ENCODE data around the gene VKORC1L1. TPM values are rescaled to one million over a fixed set of nuclear protein-coding genes. Genes with fewer than 3 reads are reported as not detected.
"Not testable (repeated sequence)": the region's sequence is repeated elsewhere in the genome, so short reads cannot be mapped to it uniquely, and the experiment has no call there.

VKORC1L1 gene
- total RNA-seq, 1 experiment from 2014 or later, result 23.6 TPM

DNA sequence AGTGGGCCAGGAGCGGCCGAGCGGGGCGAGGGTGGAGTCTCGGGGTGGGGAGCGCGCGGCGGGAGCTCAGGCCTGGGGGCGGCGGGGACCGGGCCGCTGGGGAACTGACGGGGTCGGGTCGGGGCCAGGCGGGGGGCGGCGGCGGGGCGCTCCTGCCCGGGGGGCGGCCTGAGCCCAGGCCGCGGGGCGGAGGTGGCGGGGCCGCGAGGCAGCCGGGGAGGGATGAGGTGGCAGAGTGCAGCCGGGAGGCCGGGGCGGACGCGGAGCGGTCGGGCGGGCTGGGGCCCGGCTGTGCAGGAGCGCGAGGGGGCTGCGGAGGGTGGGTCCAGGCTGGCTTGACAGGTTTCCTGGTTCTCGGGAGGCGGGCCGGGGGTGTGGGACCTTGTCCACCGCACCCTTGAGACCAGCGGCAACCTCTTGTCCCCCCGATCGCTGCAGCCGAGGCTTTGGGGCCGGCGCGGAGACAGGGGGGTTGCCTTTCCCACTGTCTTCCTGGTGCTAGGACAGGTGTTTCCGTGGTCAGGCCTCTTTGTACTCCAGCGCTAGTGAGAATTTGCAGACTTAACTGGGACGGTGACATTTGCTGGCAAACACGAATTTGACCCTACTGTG is 814 bp downstream of the VKORC1L1 start:
- Histone ChIP-seq H3K4me3 (ENCODE audit: low read length) (peak overlapping the region; percentile 97), H3K27ac (ENCODE audit: low read length) (peak overlapping the region; percentile 62), H3K4me2 (ENCODE audit: low read depth, low read length, poor library complexity, severe bottlenecking) (peak overlapping the region; percentile 68), H3K4me1 (ENCODE audit: low read length) (peaks cover 18% of the 10 kb centered on the region), H3K9ac (ENCODE audit: low read length) (peak overlapping the region; percentile 88), H3K79me2 (ENCODE audit: low read length) (peaks cover 44% of the 10 kb centered on the region)
- peak; percentile 61 for DNase-seq
- H3K27me3 ChIP-seq (ENCODE audit: low read length); H3K9me2 ChIP-seq (replicated peaks; ENCODE audit: insufficient read depth, low read length); H4K20me1 ChIP-seq (ENCODE audit: insufficient read depth, low read depth, low read length); H3K9me3 ChIP-seq (ENCODE audit: low read length); H2AFZ ChIP-seq (ENCODE audit: low read length); H3K36me3 ChIP-seq (ENCODE audit: insufficient read depth, low read length): not testable (repeated sequence)

DNA sequence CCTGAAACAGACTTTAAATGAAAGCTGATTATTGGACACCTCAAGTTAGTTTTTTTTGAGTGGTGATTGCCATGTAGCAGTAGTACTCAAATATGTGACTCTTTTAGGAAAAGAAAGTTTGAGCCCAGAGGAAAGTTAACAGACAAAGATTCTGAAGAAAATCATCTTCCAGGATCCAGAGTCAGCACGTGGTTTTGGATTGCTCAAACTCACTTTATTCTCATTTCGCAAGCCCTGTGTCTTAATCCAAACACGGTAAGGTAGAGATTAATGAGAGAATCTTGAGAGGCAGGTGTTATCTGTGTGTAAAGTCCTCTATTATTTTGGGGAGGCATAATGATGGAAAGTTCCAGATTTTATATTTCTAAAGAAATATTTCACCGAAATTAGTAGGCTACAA is 2.8 kb downstream of the VKORC1L1 start:
- H3K9me2 ChIP-seq (replicated peaks; ENCODE audit: insufficient read depth, low read length); H3K9me3 ChIP-seq (ENCODE audit: low read length); H2AFZ ChIP-seq (ENCODE audit: low read length); DNase-seq; H3K36me3 ChIP-seq (ENCODE audit: insufficient read depth, low read length); H3K4me3 ChIP-seq (ENCODE audit: low read length); H4K20me1 ChIP-seq (ENCODE audit: insufficient read depth, low read depth, low read length); H3K9ac ChIP-seq (ENCODE audit: low read length); H3K27me3 ChIP-seq (ENCODE audit: low read length); H3K4me2 ChIP-seq (ENCODE audit: low read depth, low read length, poor library complexity, severe bottlenecking); H3K27ac ChIP-seq (ENCODE audit: low read length): not testable (repeated sequence)
- Histone ChIP-seq H3K4me1 (ENCODE audit: low read length) (peaks cover 32% of the 10 kb centered on the region), H3K79me2 (ENCODE audit: low read length) (peaks cover 62% of the 10 kb centered on the region)

DNA sequence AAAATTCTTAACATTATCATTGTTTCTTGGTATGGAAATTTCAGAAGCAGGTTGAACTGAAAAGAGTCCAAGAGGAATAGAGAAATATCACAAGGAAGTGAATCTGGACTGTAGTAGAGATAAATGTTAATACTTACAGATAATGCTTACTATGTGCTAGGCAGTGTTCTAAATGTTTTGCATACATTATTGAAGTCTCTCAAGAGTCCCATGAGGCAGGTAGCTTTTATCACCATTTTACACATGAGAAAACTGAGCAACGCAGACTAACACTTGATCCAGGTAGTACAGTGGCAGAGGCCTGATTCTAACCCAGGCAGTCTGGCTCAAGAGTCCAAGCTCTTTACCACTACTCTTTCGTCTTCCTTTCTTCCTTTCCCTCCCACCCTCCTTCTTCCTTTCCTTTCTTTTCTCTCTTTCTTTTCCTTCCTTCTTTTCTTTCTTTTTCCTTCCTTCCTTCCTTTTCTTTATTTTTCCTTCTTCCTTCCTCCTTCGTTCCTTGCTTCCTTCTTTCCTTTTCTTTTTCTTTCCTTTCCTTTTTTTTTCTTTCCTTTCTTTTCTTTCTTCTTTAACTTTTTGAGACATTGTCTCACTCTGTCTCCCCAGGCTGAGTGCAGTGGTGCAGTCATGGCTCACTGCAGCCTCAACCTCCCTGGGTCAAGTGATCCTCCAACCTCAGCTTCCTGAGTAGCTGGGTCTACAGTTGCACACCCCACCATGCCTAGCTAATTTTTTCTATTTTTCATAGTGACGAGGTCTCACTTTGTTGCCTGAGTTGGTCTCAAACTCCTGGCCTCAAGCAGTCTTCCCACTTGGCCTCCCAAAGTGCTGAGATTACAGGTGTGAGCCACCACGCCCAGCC is 6.6 kb downstream of the VKORC1L1 start:
- Histone ChIP-seq H3K4me1 (ENCODE audit: low read length) (peaks cover 23% of the 10 kb centered on the region), H3K79me2 (ENCODE audit: low read length) (peaks cover 81% of the 10 kb centered on the region), H3K4me2 (ENCODE audit: low read depth, low read length, poor library complexity, severe bottlenecking) (peak overlapping the region; percentile 42), H3K27ac (ENCODE audit: low read length) (peak overlapping the region; percentile 53)
- not testable (repeated sequence) for H3K9me2 ChIP-seq (replicated peaks; ENCODE audit: insufficient read depth, low read length); H3K9me3 ChIP-seq (ENCODE audit: low read length); H2AFZ ChIP-seq (ENCODE audit: low read length); H3K27me3 ChIP-seq (ENCODE audit: low read length); H3K4me3 ChIP-seq (ENCODE audit: low read length); H3K36me3 ChIP-seq (ENCODE audit: insufficient read depth, low read length); DNase-seq; H4K20me1 ChIP-seq (ENCODE audit: insufficient read depth, low read depth, low read length); H3K9ac ChIP-seq (ENCODE audit: low read length)

DNA sequence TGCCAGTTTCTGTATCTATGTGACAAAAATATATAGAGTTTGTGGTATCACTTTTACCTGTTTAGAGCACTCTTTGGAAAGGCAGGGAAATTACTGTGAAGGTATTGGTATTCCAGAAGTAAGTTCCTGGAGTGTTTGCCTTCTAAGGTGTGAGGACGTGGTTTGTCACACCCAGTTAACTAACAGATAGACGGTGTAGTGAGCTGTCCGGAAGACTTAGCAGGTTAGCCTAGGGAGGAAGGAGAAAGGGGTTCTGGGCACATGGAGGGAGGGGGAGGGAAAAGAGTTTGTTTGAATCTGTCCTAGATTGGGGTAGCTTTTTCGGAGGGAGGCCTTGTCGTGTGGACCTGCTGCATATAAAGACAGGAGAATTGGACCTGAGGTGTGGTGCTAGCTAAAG is 7.4 kb downstream of the VKORC1L1 start:
- H3K79me2 ChIP-seq (ENCODE audit: low read length), result peaks cover 78% of the 10 kb centered on the region
- not testable (repeated sequence) for DNase-seq; H3K9ac ChIP-seq (ENCODE audit: low read length); H2AFZ ChIP-seq (ENCODE audit: low read length); H3K9me3 ChIP-seq (ENCODE audit: low read length); H3K4me3 ChIP-seq (ENCODE audit: low read length); H3K27me3 ChIP-seq (ENCODE audit: low read length); H3K9me2 ChIP-seq (replicated peaks; ENCODE audit: insufficient read depth, low read length); H4K20me1 ChIP-seq (ENCODE audit: insufficient read depth, low read depth, low read length); H3K36me3 ChIP-seq (ENCODE audit: insufficient read depth, low read length)
- H3K27ac ChIP-seq (ENCODE audit: low read length), result peak overlapping the region; percentile 53; the same call in 1 of the 2 replicates
- peak overlapping the region; percentile 42 for H3K4me2 ChIP-seq (ENCODE audit: low read depth, low read length, poor library complexity, severe bottlenecking)
- H3K4me1 ChIP-seq (ENCODE audit: low read length), result peaks cover 23% of the 10 kb centered on the region

DNA sequence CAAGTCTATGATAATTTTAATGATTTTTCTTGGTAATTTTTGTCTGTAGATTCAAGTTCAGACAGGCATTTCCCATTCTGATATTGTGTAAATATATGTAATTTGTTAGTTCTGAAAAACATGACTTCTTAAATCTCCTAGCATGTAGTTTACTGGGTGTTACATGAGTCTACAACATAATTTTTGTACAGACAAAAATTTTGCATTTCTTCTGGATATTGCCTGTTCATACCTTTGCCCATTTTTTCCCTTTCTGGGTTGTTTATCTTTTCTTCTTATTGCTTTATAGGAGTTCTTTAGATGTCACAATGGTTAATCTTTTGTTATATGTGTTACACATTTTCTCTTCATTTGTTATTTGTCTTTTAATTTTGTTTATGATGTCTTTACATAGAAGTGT is 12.1 kb downstream of the VKORC1L1 start:
- not testable (repeated sequence) for H3K36me3 ChIP-seq (ENCODE audit: insufficient read depth, low read length); H3K4me3 ChIP-seq (ENCODE audit: low read length); DNase-seq; H3K4me2 ChIP-seq (ENCODE audit: low read depth, low read length, poor library complexity, severe bottlenecking); H3K27ac ChIP-seq (ENCODE audit: low read length); H3K9ac ChIP-seq (ENCODE audit: low read length); H4K20me1 ChIP-seq (ENCODE audit: insufficient read depth, low read depth, low read length); H2AFZ ChIP-seq (ENCODE audit: low read length); H3K27me3 ChIP-seq (ENCODE audit: low read length); H3K9me3 ChIP-seq (ENCODE audit: low read length); H3K4me1 ChIP-seq (ENCODE audit: low read length); H3K9me2 ChIP-seq (replicated peaks; ENCODE audit: insufficient read depth, low read length)
- H3K79me2 ChIP-seq (ENCODE audit: low read length), result peaks cover 79% of the 10 kb centered on the region

DNA sequence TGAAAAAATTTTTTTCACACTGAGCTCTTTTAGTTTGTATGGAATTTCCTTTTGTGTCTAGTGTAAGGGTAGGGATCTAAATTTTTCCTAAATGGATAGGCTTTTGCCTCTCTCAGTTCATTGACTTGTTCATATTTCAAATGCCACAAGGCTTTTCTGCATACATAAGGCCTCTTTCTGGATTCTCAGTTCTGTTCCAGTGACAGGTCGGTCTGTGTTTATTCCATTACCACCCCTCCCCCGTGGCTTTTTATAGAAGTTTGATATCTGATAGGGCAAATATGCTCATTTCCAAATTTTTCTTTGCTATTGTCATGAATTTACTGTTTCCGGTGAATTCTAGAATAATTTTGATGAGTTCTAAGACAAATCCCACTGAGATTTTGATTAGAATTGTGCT is 12.7 kb downstream of the VKORC1L1 start:
- not testable (repeated sequence) for H3K4me3 ChIP-seq (ENCODE audit: low read length); H3K9me3 ChIP-seq (ENCODE audit: low read length); H3K27me3 ChIP-seq (ENCODE audit: low read length); DNase-seq; H3K9ac ChIP-seq (ENCODE audit: low read length); H3K4me2 ChIP-seq (ENCODE audit: low read depth, low read length, poor library complexity, severe bottlenecking); H3K27ac ChIP-seq (ENCODE audit: low read length); H3K4me1 ChIP-seq (ENCODE audit: low read length); H3K9me2 ChIP-seq (replicated peaks; ENCODE audit: insufficient read depth, low read length); H4K20me1 ChIP-seq (ENCODE audit: insufficient read depth, low read depth, low read length); H2AFZ ChIP-seq (ENCODE audit: low read length); H3K36me3 ChIP-seq (ENCODE audit: insufficient read depth, low read length)
- H3K79me2 ChIP-seq (ENCODE audit: low read length), result peaks cover 76% of the 10 kb centered on the region

DNA sequence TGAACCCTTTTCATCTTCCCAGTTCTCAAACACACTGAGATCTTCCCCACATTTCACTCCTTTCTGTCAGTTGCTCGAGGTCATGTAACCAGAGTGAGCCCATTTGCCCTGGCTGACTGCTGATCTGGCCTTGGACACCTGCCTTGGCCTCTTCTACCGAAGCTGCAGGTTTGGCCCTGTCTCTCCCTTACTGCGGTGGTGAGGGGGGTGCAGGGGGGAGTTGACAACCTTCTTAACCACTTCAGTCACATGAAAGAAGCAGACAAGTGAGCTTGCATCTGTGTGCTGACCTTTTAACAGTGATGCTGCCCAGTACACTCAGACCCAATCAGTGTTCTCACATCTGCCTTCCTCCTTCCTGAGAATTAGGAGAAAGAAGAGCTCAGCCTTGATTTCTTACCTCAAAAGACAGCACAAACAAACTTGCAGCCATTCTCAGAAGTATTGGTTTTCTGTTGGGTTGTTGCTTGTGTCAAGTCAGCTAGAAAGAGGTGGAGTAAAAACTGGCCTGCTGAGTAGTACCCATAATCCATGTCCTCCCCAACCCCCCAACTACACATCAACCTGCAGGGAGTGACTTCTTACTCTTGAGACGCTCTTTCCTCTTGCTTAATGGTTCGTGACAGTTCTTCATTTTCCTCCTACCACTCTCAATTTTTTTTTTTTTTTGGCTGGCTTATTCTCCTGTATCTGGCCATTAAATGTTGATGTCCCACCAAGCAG is 15.7 kb downstream of the VKORC1L1 start:
- not testable (repeated sequence) for H3K9ac ChIP-seq (ENCODE audit: low read length); H3K4me2 ChIP-seq (ENCODE audit: low read depth, low read length, poor library complexity, severe bottlenecking); H3K9me3 ChIP-seq (ENCODE audit: low read length); H3K27ac ChIP-seq (ENCODE audit: low read length); H3K4me3 ChIP-seq (ENCODE audit: low read length); H3K27me3 ChIP-seq (ENCODE audit: low read length); H4K20me1 ChIP-seq (ENCODE audit: insufficient read depth, low read depth, low read length); DNase-seq; H3K4me1 ChIP-seq (ENCODE audit: low read length); H3K9me2 ChIP-seq (replicated peaks; ENCODE audit: insufficient read depth, low read length); H2AFZ ChIP-seq (ENCODE audit: low read length)
- peaks cover 82% of the 10 kb centered on the region for H3K79me2 ChIP-seq (ENCODE audit: low read length)
- H3K36me3 ChIP-seq (ENCODE audit: insufficient read depth, low read length), result peaks cover 29% of the 10 kb centered on the region

DNA sequence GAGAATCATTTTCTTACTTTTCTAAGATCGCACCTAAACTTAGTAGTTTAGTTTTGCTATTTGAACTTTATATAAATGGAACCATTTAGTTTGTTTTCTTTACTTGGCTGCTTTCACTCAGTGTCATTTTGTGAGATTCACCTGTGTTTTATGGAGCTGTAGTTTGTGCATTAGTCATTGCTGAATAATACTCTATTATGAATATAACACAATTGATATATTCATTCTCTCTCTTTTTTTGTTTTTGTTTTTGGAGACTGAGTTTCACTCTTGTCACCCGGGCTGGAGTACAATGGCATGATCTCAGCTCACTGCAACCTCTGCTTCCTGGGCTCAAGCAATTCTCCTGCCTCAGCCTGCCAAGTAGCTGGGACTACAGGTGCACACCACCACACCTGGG is 16.8 kb downstream of the VKORC1L1 start:
- not testable (repeated sequence) for H3K4me3 ChIP-seq (ENCODE audit: low read length)
- peaks cover 83% of the 10 kb centered on the region for H3K79me2 ChIP-seq (ENCODE audit: low read length)

More for the DNA sequence above, 16.8 kb downstream of the VKORC1L1 start:
- peaks cover 22% of the 10 kb centered on the region for H3K36me3 ChIP-seq (ENCODE audit: insufficient read depth, low read length)
- H3K9ac ChIP-seq (ENCODE audit: low read length); H3K27ac ChIP-seq (ENCODE audit: low read length); H2AFZ ChIP-seq (ENCODE audit: low read length); H3K9me3 ChIP-seq (ENCODE audit: low read length); H3K4me1 ChIP-seq (ENCODE audit: low read length); H3K9me2 ChIP-seq (replicated peaks; ENCODE audit: insufficient read depth, low read length); H3K4me2 ChIP-seq (ENCODE audit: low read depth, low read length, poor library complexity, severe bottlenecking); H4K20me1 ChIP-seq (ENCODE audit: insufficient read depth, low read depth, low read length); H3K27me3 ChIP-seq (ENCODE audit: low read length); DNase-seq: not testable (repeated sequence)
